ENCODE data around the gene NOXO1. TPM values are rescaled to one million over a fixed set of nuclear protein-coding genes. Genes with fewer than 3 reads are reported as not detected.

The NOXO1 gene
- total and polyA plus RNA-seq, 12 donors: 0.28 to 3.3 (median 0.53) TPM; not detected in 7

- 84 to 97% (median 89%) methylated on average over 4 to 8 of the region's 8 CpGs for WGBS, 4 donors
- Histone ChIP-seq H3K4me3 (no peak overlapping the region), H3K4me1 (replicated peaks in 1 of 2) (peaks cover 24 to 49% of the 10 kb centered on the region in 2 donors), H3K27me3 (no peaks in the 10 kb centered on the region), H3K27ac (no peak overlapping the region), H3K36me3 (replicated peaks in 1 of 2) (peaks cover 0 to 22% of the 10 kb centered on the region in 2 donors), H3K9me3 (replicated peaks in 1 of 3) (no peaks in the 10 kb centered on the region)
- intact Hi-C loops (cut with DNase I): loop anchor here in 1 of 2 donors (5.0 kb wide), 1 partner anchor 146 kb away; no protein-coding TSS in a partner anchor
- TF ChIP-seq POLR2A (IDR thresholded peaks at IDR 0.05): no peak
- no peak for TF ChIP-seq CTCF (IDR thresholded peaks at IDR 0.05)
- no peak for DNase-seq
Measured at GRCh38 chr16:2006317-2006716, 25.0 kb upstream of the NOXO1 start.

- Histone ChIP-seq H3K4me1 (replicated peaks in 1 of 2) (peaks cover 24 to 48% of the 10 kb centered on the region in 2 donors), H3K27me3 (no peaks in the 10 kb centered on the region), H3K27ac (no peak overlapping the region), H3K36me3 (replicated peaks in 1 of 2) (peaks cover 0 to 28% of the 10 kb centered on the region in 2 donors), H3K4me3 (no peak overlapping the region), H3K9me3 (replicated peaks in 1 of 3) (no peaks in the 10 kb centered on the region)
- no peak for DNase-seq
- TF ChIP-seq POLR2A (IDR thresholded peaks at IDR 0.05): no peak
- TF ChIP-seq CTCF (IDR thresholded peaks at IDR 0.05): no peak
- intact Hi-C loops (cut with DNase I): loop anchor here in 1 of 2 donors (5.0 kb wide), 1 partner anchor 147 kb away; no protein-coding TSS in a partner anchor
- WGBS, 4 donors: 50 to 63% (median 55%) methylated on average over 10 to 21 of the region's 21 CpGs
Measured at GRCh38 chr16:2005646-2006045, 24.4 kb upstream of the NOXO1 start.

- Histone ChIP-seq H3K27ac (no peak overlapping the region), H3K9me3 (replicated peaks in 1 of 3) (no peaks in the 10 kb centered on the region), H3K4me3 (no peak overlapping the region), H3K36me3 (replicated peaks in 1 of 2) (peaks cover 0 to 35% of the 10 kb centered on the region in 2 donors), H3K27me3 (no peaks in the 10 kb centered on the region), H3K4me1 (replicated peaks in 1 of 2) (peaks cover 18 to 42% of the 10 kb centered on the region in 2 donors)
- intact Hi-C loops (cut with DNase I): loop anchor here in 1 of 2 donors (5.0 kb wide), 1 partner anchor 147 kb away; no protein-coding TSS in a partner anchor
- no peak for TF ChIP-seq CTCF (IDR thresholded peaks at IDR 0.05)
- no peak for TF ChIP-seq POLR2A (IDR thresholded peaks at IDR 0.05)
- WGBS, 4 donors: 67 to 74% (median 74%) methylated on average over 15 to 34 of the region's 34 CpGs
- DNase-seq: no peak
Measured at GRCh38 chr16:2004795-2005517, 23.7 kb upstream of the NOXO1 start.

GRCh38 chr16:2003827-2004641 is 22.8 kb upstream of the NOXO1 start:
- Histone ChIP-seq H3K27ac (peak overlapping the region in 2 of 5 donors; percentile 22 to 49), H3K36me3 (replicated peaks in 1 of 2) (peaks cover 0 to 45% of the 10 kb centered on the region in 2 donors)

More at GRCh38 chr16:2003827-2004641, 22.8 kb upstream of the NOXO1 start:
- intact Hi-C loops (cut with DNase I): no loop called here
- no peak overlapping the region for H3K4me3 ChIP-seq
- 27 to 60% (median 41%) methylated on average over 3 to 36 of the region's 36 CpGs for WGBS, 4 donors
- H3K4me1 ChIP-seq (replicated peaks in 1 of 2): peaks cover 17 to 42% of the 10 kb centered on the region in 2 donors
- TF ChIP-seq POLR2A (IDR thresholded peaks at IDR 0.05) (no peak), CTCF (IDR thresholded peaks at IDR 0.05) (peak; percentile 91 to 97 (median 94))
- peak; percentile 86 to 96 (median 93) for DNase-seq
- no peaks in the 10 kb centered on the region for H3K27me3 ChIP-seq
- H3K9me3 ChIP-seq (replicated peaks in 1 of 3): no peaks in the 10 kb centered on the region

All from adrenal gland (tissue), 12 donors.